Smooth muscle cell of bladder (primary cell): ENCODE measurements around the gene CSNK1G2. TPM values are rescaled to one million over a fixed set of nuclear protein-coding genes. Genes with fewer than 3 reads are reported as not detected.

Source experiments
- total RNA-seq: library from RNA; depleted of rRNA; stranded (reverse); fragments of >200 nt; gene quantifications from 2 replicates; pipeline ENCODE4 v1.2.3, GENCODE V29; 2014

CSNK1G2 gene
- 58.3 and 66.8 TPM in 2 replicates for total RNA-seq

DNA sequence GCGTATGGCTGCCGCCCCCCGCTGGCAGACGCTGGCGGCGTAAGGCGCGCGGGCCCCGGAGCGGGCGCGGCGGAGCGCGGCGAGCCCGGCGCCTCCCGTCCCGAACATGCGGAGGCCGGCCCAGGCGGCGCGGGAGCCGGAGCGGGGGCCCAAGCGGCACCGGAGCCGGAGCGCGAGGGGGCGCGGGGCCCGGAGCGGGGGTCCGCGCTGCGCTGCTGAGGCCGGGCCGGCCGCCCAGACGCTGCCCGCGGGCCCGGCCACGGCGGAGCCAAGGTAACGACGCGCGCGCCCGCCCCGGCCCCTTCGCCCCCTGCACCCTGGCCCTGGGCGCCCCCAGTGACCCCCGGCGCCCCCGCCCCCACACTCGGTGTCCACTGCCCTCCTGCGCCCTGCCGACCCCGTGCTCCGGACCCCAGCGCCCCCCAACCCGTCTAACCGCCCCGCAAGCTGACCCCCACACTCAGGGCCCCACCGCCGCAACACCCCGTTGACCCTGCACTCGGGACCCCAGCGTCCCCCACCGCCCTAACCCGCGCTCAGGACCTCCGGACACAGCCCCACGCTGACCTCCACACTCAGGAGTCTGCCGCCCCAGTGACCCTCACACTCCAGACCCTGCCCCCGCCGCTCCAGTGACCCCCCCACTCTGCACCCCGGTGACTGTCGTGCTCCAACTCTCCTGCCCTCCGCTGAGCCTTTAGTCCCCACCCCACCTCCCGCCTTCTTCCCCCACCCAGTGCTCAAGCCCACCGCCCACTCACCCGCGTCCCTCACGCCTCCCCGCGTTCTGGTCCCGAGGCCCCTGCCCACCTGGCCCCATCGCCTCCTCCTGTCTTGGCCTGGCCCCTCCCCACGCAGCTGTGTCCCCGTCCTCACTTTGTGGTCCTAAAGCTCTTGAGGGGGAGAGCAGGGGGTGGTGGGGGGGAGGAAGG is at the start of gene CSNK1G2:
TSS of gene CSNK1G2 (plus strand) at position 27 of the 932 bp plus-strand sequence. CDS start 28,601 bp downstream, outside the sequence.

DNA sequence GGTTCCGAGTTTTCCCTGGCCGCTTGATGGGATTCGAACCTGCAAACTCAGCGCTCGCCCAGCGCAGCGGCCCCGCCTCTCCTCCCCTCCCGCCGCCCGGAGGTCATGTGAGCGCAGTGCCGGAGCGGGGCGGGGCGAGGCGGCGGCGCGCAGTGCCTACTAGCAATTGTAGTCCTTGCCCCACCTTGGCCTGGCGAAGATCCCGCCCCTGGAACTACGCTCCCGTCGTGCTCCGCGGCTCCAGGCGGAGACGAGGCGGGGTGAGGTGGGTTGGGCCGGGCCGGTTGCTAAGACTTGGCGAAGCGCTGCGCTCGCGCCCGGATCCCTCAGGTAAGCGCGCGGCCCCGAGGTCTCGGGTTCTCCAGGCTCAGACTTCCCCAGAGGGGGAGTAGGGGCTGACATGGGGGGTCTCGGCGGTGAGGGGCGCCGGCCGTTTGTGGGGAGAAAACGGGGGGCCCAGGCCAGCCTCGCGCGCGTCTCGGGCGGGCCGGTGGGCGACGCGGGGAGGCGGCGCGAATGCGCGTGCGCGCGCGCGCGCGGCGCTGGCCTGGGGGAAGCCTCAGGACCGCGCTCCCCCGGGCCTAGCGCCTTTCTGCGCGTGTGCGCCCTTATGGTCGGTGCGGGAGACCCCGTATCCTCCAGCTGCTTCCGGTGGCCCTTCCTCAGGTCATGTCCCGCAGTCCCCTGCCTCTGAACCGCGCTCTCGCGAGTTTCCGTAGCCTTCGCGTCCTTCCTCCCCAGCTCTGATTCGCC is 35.7 kb upstream of the CSNK1G2 start, which contains the start of the genes ADAT3 and SCAMP4:
TSS of gene ADAT3 (plus strand) at position 290 of the 753 bp plus-strand sequence. CDS start 6,649 bp downstream, outside the sequence.
TSS of gene SCAMP4 (plus strand) at position 290 of the 753 bp plus-strand sequence. CDS start 9,621 bp downstream, outside the sequence.

DNA sequence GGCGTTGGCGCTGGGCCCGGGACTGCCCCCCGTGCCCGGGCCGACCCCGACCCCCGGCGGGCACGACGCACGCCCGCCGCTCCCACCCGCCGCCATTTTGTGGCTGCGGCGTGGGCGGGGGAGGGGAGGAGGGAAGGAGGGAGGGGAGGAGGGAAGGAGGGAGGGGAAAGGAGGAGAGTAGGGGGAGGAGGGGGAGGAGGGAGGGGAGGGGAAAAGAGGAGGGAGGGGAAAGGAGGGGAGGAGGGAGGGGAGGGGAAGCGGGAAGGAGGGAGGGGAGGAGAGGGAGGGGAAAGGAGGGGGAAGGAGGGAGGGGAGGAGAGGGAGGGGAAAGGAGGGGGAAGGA is 74.6 kb downstream of the CSNK1G2 start, which contains the start of gene BTBD2:
TSS of gene BTBD2 (minus strand) at position 107 of the 343 bp plus-strand sequence. CDS start at position 96, 11 bp downstream.

Other genes with a start within 250 kb of the CSNK1G2 start
- gene ONECUT3, start 187.7 kb upstream of the CSNK1G2 start, total RNA-seq, result not detected in 2 replicates
- gene ATP8B3, start 128.9 kb upstream of the CSNK1G2 start, total RNA-seq, result 0.55 and 0.85 TPM in 2 replicates
- 2.7 TPM in 2 replicates for gene REXO1, start 92.7 kb upstream of the CSNK1G2 start, total RNA-seq
- 1.7 and 2.3 TPM in 2 replicates for gene KLF16, start 77.6 kb upstream of the CSNK1G2 start, total RNA-seq
- gene ABHD17A, start 55.7 kb upstream of the CSNK1G2 start, total RNA-seq, result 75.2 and 78.2 TPM in 2 replicates
- 1.00 and 1.4 TPM in 2 replicates for gene ADAT3, start 35.8 kb upstream of the CSNK1G2 start, total RNA-seq
- 19.3 and 22.0 TPM in 2 replicates for gene SCAMP4, start 35.8 kb upstream of the CSNK1G2 start, total RNA-seq
- gene BTBD2, start 74.5 kb downstream of the CSNK1G2 start, total RNA-seq, result 36.4 and 47.9 TPM in 2 replicates
- 75.9 and 141 TPM in 2 replicates for gene MKNK2, start 110.1 kb downstream of the CSNK1G2 start, total RNA-seq
- 11.2 and 14.3 TPM in 2 replicates for gene MOB3A, start 155.2 kb downstream of the CSNK1G2 start, total RNA-seq
- 1.0 and 1.6 TPM in 2 replicates for gene IZUMO4, start 155.7 kb downstream of the CSNK1G2 start, total RNA-seq
- 70.8 and 93.7 TPM in 2 replicates for gene AP3D1, start 210.4 kb downstream of the CSNK1G2 start, total RNA-seq
- gene DOT1L, start 222.8 kb downstream of the CSNK1G2 start, total RNA-seq, result 2.7 and 3.0 TPM in 2 replicates